ENCODE data around the gene CDK5. TPM values are rescaled to one million over a fixed set of nuclear protein-coding genes. Genes with fewer than 3 reads are reported as not detected.
A peak's percentile ranks its signal among the peaks of the same experiment; 100 is the strongest.

The CDK5 gene
- total and polyA plus RNA-seq, 2 donors from 2014 or later, result 9.1 to 21.5 TPM

GRCh38 chr7:151075978-151076426, 18.3 kb upstream of the CDK5 start:
- TF ChIP-seq, protein P1, sequence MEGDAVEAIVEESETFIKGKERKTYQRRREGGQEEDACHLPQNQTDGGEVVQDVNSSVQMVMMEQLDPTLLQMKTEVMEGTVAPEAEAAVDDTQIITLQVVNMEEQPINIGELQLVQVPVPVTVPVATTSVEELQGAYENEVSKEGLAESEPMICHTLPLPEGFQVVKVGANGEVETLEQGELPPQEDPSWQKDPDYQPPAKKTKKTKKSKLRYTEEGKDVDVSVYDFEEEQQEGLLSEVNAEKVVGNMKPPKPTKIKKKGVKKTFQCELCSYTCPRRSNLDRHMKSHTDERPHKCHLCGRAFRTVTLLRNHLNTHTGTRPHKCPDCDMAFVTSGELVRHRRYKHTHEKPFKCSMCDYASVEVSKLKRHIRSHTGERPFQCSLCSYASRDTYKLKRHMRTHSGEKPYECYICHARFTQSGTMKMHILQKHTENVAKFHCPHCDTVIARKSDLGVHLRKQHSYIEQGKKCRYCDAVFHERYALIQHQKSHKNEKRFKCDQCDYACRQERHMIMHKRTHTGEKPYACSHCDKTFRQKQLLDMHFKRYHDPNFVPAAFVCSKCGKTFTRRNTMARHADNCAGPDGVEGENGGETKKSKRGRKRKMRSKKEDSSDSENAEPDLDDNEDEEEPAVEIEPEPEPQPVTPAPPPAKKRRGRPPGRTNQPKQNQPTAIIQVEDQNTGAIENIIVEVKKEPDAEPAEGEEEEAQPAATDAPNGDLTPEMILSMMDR (IDR thresholded peaks at IDR 0.05; ENCODE audit: borderline replicate concordance, extremely low read depth, insufficient read depth), result no peak
- FAIRE-seq (no peak), DNase-seq (peak in 2 of 5 donors; percentile 45 to 73)
- Histone ChIP-seq H3K4me3 (ENCODE audit: low read length in 3 of 3) (no peak overlapping the region), H3K4me1 (ENCODE audit: control insufficient read depth in 2 of 3, insufficient read depth in 2 of 3, low read depth in 1 of 3, low read length in 3 of 3) (peaks cover 0 to 20% (median 6%) of the 10 kb centered on the region in 3 donors), H3K9me3 (ENCODE audit: control insufficient read depth in 2 of 3, insufficient read depth in 1 of 3, low read length in 3 of 3) (no peaks in the 10 kb centered on the region), H3K36me3 (ENCODE audit: control insufficient read depth in 2 of 3, insufficient read depth in 3 of 3, low read length in 3 of 3) (peaks cover 2 to 21% (median 13%) of the 10 kb centered on the region in 3 donors), H3K9ac (ENCODE audit: low read length in 3 of 3) (no peak overlapping the region), H3K27ac (ENCODE audit: low read depth in 2 of 2, low read length in 2 of 2) (no peak overlapping the region), H3K27me3 (ENCODE audit: control insufficient read depth, insufficient read depth, low read length) (no peaks in the 10 kb centered on the region)
- intact Hi-C loops (cut with DNase I), result no loop called here

DNA sequence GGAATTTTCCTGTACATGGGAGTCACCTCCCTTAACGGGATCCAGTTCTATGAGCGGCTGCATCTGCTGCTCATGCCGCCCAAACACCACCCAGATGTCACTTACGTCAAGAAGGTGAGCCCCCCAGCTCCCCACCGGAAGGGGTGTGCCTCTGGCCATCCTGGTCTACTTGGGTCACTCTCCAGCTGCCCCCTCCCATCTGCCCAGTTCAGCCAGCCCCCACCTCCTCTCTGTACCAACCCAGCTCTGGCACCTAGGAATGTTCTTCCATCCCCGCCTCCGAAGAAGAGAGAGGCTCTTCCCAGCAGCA, 17.9 kb upstream of the CDK5 start:
- Histone ChIP-seq H3K36me3 (ENCODE audit: control insufficient read depth in 2 of 3, insufficient read depth in 3 of 3, low read length in 3 of 3) (peaks cover 2 to 23% (median 13%) of the 10 kb centered on the region in 3 donors), H3K4me3 (ENCODE audit: low read length in 3 of 3) (no peak overlapping the region), H3K27ac (ENCODE audit: low read depth in 2 of 2, low read length in 2 of 2) (no peak overlapping the region), H3K9ac (ENCODE audit: low read length in 3 of 3) (no peak overlapping the region), H3K4me1 (ENCODE audit: control insufficient read depth in 2 of 3, insufficient read depth in 2 of 3, low read depth in 1 of 3, low read length in 3 of 3) (peaks cover 0 to 20% (median 6%) of the 10 kb centered on the region in 3 donors), H3K9me3 (ENCODE audit: control insufficient read depth in 2 of 3, insufficient read depth in 1 of 3, low read length in 3 of 3) (no peaks in the 10 kb centered on the region), H3K27me3 (ENCODE audit: control insufficient read depth, insufficient read depth, low read length) (no peaks in the 10 kb centered on the region)
- intact Hi-C loops (cut with DNase I), result no loop called here
- DNase-seq (peak in 2 of 5 donors; percentile 47 to 54), FAIRE-seq (no peak)
- TF ChIP-seq, protein P1 (IDR thresholded peaks at IDR 0.05; ENCODE audit: borderline replicate concordance, extremely low read depth, insufficient read depth), result no peak

DNA sequence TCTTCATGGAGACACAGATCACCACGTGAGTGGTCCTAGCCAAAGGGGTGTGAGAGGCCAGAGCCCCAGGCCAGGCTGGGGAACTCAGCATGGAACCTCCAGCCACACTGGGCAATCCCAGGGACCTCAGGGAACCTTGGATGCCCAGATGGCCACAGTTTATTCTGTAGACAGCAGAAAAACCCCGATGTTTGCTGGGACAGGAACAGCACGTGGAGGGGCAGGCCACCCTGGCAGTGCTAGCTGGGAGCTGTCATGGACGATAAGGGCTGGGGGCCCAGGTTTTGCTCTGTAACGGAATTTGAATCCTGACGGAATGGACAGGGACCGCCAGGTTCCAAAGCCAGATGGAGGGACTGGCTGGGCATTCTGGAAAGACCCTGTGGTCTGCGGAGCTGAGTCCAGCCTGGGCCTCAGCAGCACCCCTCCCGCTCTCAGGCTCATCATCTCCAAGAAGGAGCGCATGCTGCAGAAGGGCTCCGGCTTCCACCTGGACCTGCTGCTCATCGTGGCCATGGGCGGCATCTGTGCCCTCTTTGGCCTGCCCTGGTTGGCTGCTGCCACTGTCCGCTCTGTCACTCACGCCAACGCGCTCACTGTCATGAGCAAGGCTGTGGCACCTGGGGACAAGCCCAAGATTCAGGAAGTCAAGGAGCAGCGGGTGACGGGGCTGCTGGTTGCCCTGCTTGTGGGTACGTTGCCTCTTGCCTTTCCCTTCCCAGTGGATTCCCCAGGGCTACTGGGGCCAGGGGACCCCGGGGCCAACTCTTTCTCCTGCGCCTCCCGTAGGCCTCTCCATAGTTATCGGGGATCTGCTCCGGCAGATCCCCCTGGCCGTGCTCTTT, 17.3 kb upstream of the CDK5 start:
- TF ChIP-seq, protein P1 (IDR thresholded peaks at IDR 0.05; ENCODE audit: borderline replicate concordance, extremely low read depth, insufficient read depth), result no peak
- H3K4me1 ChIP-seq (ENCODE audit: control insufficient read depth in 2 of 3, insufficient read depth in 2 of 3, low read depth in 1 of 3, low read length in 3 of 3), result peaks cover 0 to 20% (median 6%) of the 10 kb centered on the region in 3 donors
- DNase-seq (peak in 1 of 5 donors; percentile 66), FAIRE-seq (no peak)
- intact Hi-C loops (cut with DNase I), result no loop called here
- peaks cover 2 to 29% (median 17%) of the 10 kb centered on the region in 3 donors for H3K36me3 ChIP-seq (ENCODE audit: control insufficient read depth in 2 of 3, insufficient read depth in 3 of 3, low read length in 3 of 3)
- H3K27me3 ChIP-seq (ENCODE audit: control insufficient read depth, insufficient read depth, low read length), result no peaks in the 10 kb centered on the region
- H3K9ac ChIP-seq (ENCODE audit: low read length in 3 of 3), result no peak overlapping the region
- no peak overlapping the region for H3K27ac ChIP-seq (ENCODE audit: low read depth in 2 of 2, low read length in 2 of 2)
- no peaks in the 10 kb centered on the region for H3K9me3 ChIP-seq (ENCODE audit: control insufficient read depth in 2 of 3, insufficient read depth in 1 of 3, low read length in 3 of 3)
- no peak overlapping the region for H3K4me3 ChIP-seq (ENCODE audit: low read length in 3 of 3)
